ENCODE data around the gene MEI1.

DNA sequence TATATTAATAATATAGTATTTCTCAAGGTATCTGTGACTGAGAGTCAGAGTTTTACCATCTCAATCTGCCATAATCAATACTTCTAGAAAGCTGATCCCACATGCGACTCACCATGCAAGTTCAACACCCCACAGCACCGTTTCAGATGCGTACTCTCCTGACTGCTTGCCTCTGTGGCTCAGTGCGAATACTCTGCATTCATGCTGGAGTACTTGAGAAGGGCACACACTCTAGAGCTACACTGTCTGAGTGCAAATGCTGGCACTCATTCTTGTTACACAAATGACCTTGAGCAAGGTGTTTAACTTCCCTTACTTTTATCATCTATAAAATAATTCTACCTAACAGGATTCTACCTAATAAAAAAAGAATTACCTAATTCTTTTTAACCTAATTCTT is 23.2 kb upstream of the MEI1 start:
- no peak for TF ChIP-seq GABPA (IDR thresholded peaks at IDR 0.05; ENCODE audit: low read depth)
- no peak for TF ChIP-seq POLR2AphosphoS5 (IDR thresholded peaks at IDR 0.05; ENCODE audit: low read depth)

Measured in HL-60 (cell line).